ENCODE results near the gene GRID2. TPM values are rescaled to one million over a fixed set of nuclear protein-coding genes. Genes with fewer than 3 reads are reported as not detected.

Gene GRID2
- polyA plus RNA-seq, 3 donors from 2014 or later: not detected

GRCh38 chr4:92953462-92953861 lies 649.7 kb downstream of the GRID2 start:
- no peaks in the 10 kb centered on the region for H3K36me3 Mint-ChIP-seq
- H3K4me1 Mint-ChIP-seq: no peaks in the 10 kb centered on the region
- peaks cover 7 to 33% (median 16%) of the 10 kb centered on the region in 6 donors for H3K9me3 Mint-ChIP-seq
- no peak overlapping the region for H3K27ac Mint-ChIP-seq
- H3K4me3 Mint-ChIP-seq: no peak overlapping the region
- no peak for DNase-seq
- no peaks in the 10 kb centered on the region for H3K27me3 Mint-ChIP-seq (ENCODE audit: low read depth in 3 of 3)

- Mint-ChIP-seq H3K27me3 (ENCODE audit: low read depth in 3 of 3) (no peaks in the 10 kb centered on the region), H3K4me3 (no peak overlapping the region), H3K36me3 (no peaks in the 10 kb centered on the region), H3K27ac (no peak overlapping the region), H3K4me1 (no peaks in the 10 kb centered on the region), H3K9me3 (peaks cover 11 to 79% (median 40%) of the 10 kb centered on the region in 6 donors)
- no peak for DNase-seq
These were observed 658.1 kb downstream of the GRID2 start for GRCh38 chr4:92961881-92962280.

- Mint-ChIP-seq H3K4me3 (no peak overlapping the region), H3K36me3 (no peaks in the 10 kb centered on the region), H3K27me3 (ENCODE audit: low read depth in 3 of 3) (no peaks in the 10 kb centered on the region), H3K9me3 (peaks cover 11 to 76% (median 39%) of the 10 kb centered on the region in 6 donors), H3K4me1 (no peaks in the 10 kb centered on the region), H3K27ac (no peak overlapping the region)
- DNase-seq: no peak
These were observed 659.1 kb downstream of the GRID2 start for GRCh38 chr4:92962831-92963230.

GRCh38 chr4:92968556-92968955 lies 664.8 kb downstream of the GRID2 start:
- H3K4me1 Mint-ChIP-seq: no peaks in the 10 kb centered on the region
- no peak overlapping the region for H3K27ac Mint-ChIP-seq
- H3K9me3 Mint-ChIP-seq: peaks cover 4 to 48% (median 18%) of the 10 kb centered on the region in 6 donors
- H3K4me3 Mint-ChIP-seq: no peak overlapping the region
- peaks cover 0 to 5% (median 0%) of the 10 kb centered on the region in 3 donors for H3K36me3 Mint-ChIP-seq
- DNase-seq: no peak
- no peaks in the 10 kb centered on the region for H3K27me3 Mint-ChIP-seq (ENCODE audit: low read depth in 3 of 3)

- no peaks in the 10 kb centered on the region for H3K4me1 Mint-ChIP-seq
- H3K36me3 Mint-ChIP-seq: peaks cover 0 to 5% (median 0%) of the 10 kb centered on the region in 3 donors
- no peak for DNase-seq
- no peaks in the 10 kb centered on the region for H3K27me3 Mint-ChIP-seq (ENCODE audit: low read depth in 3 of 3)
- no peak overlapping the region for H3K4me3 Mint-ChIP-seq
- H3K9me3 Mint-ChIP-seq: peaks cover 3 to 51% (median 20%) of the 10 kb centered on the region in 6 donors
- no peak overlapping the region for H3K27ac Mint-ChIP-seq
These were observed 665.2 kb downstream of the GRID2 start for GRCh38 chr4:92968996-92969395.

GRCh38 chr4:92969650-92970379 lies 666.0 kb downstream of the GRID2 start:
- Mint-ChIP-seq H3K27me3 (ENCODE audit: low read depth in 3 of 3) (no peaks in the 10 kb centered on the region), H3K4me3 (no peak overlapping the region), H3K9me3 (peaks cover 0 to 47% (median 20%) of the 10 kb centered on the region in 6 donors), H3K4me1 (no peaks in the 10 kb centered on the region), H3K36me3 (peaks cover 0 to 5% (median 0%) of the 10 kb centered on the region in 3 donors), H3K27ac (no peak overlapping the region)
- no peak for DNase-seq

- no peaks in the 10 kb centered on the region for H3K4me1 Mint-ChIP-seq
- peaks cover 0 to 5% (median 0%) of the 10 kb centered on the region in 3 donors for H3K36me3 Mint-ChIP-seq
- no peak overlapping the region for H3K4me3 Mint-ChIP-seq
- H3K27ac Mint-ChIP-seq: no peak overlapping the region
- peaks cover 0 to 41% (median 17%) of the 10 kb centered on the region in 6 donors for H3K9me3 Mint-ChIP-seq
- no peak for DNase-seq
- no peaks in the 10 kb centered on the region for H3K27me3 Mint-ChIP-seq (ENCODE audit: low read depth in 3 of 3)
These were observed 667.2 kb downstream of the GRID2 start for GRCh38 chr4:92970996-92971395.

- no peak overlapping the region for H3K4me3 Mint-ChIP-seq
These were observed 684.5 kb downstream of the GRID2 start for GRCh38 chr4:92988301-92988700.

GRCh38 chr4:92992758-92993157 lies 689.0 kb downstream of the GRID2 start:
- Mint-ChIP-seq H3K9me3 (peaks cover 0 to 23% (median 6%) of the 10 kb centered on the region in 6 donors), H3K36me3 (no peaks in the 10 kb centered on the region), H3K27ac (no peak overlapping the region), H3K4me3 (no peak overlapping the region), H3K4me1 (no peaks in the 10 kb centered on the region), H3K27me3 (ENCODE audit: low read depth in 3 of 3) (no peaks in the 10 kb centered on the region)
- no peak for DNase-seq

More at GRCh38 chr4:92988301-92988700, 684.5 kb downstream of the GRID2 start:
- Mint-ChIP-seq H3K9me3 (peaks cover 0 to 34% (median 11%) of the 10 kb centered on the region in 6 donors), H3K27me3 (ENCODE audit: low read depth in 3 of 3) (no peaks in the 10 kb centered on the region), H3K27ac (no peak overlapping the region), H3K36me3 (no peaks in the 10 kb centered on the region), H3K4me1 (no peaks in the 10 kb centered on the region)
- no peak for DNase-seq

GRCh38 chr4:92994727-92995126 lies 691.0 kb downstream of the GRID2 start:
- DNase-seq: no peak
- Mint-ChIP-seq H3K4me3 (no peak overlapping the region), H3K4me1 (no peaks in the 10 kb centered on the region), H3K27me3 (ENCODE audit: low read depth in 3 of 3) (no peaks in the 10 kb centered on the region), H3K36me3 (no peaks in the 10 kb centered on the region), H3K27ac (no peak overlapping the region), H3K9me3 (peaks cover 0 to 19% (median 8%) of the 10 kb centered on the region in 6 donors)

GRCh38 chr4:92996533-92996932 lies 692.8 kb downstream of the GRID2 start:
- H3K27me3 Mint-ChIP-seq (ENCODE audit: low read depth in 3 of 3): no peaks in the 10 kb centered on the region
- no peaks in the 10 kb centered on the region for H3K4me1 Mint-ChIP-seq
- H3K9me3 Mint-ChIP-seq: peaks cover 0 to 12% (median 8%) of the 10 kb centered on the region in 6 donors
- no peak for DNase-seq
- no peak overlapping the region for H3K4me3 Mint-ChIP-seq
- no peaks in the 10 kb centered on the region for H3K36me3 Mint-ChIP-seq
- no peak overlapping the region for H3K27ac Mint-ChIP-seq

GRCh38 chr4:93000910-93001309 lies 697.1 kb downstream of the GRID2 start:
- Mint-ChIP-seq H3K4me3 (no peak overlapping the region), H3K4me1 (no peaks in the 10 kb centered on the region), H3K36me3 (no peaks in the 10 kb centered on the region), H3K9me3 (peaks cover 2 to 17% (median 7%) of the 10 kb centered on the region in 6 donors), H3K27me3 (ENCODE audit: low read depth in 3 of 3) (no peaks in the 10 kb centered on the region), H3K27ac (no peak overlapping the region)
- DNase-seq: no peak

- H3K4me1 Mint-ChIP-seq: no peaks in the 10 kb centered on the region
- no peak overlapping the region for H3K27ac Mint-ChIP-seq
- peaks cover 2 to 17% (median 7%) of the 10 kb centered on the region in 6 donors for H3K9me3 Mint-ChIP-seq
- no peaks in the 10 kb centered on the region for H3K36me3 Mint-ChIP-seq
- no peak overlapping the region for H3K4me3 Mint-ChIP-seq
- H3K27me3 Mint-ChIP-seq (ENCODE audit: low read depth in 3 of 3): no peaks in the 10 kb centered on the region
- DNase-seq: no peak
These were observed 698.5 kb downstream of the GRID2 start for GRCh38 chr4:93002240-93002639.

GRCh38 chr4:93016350-93016749 lies 712.6 kb downstream of the GRID2 start:
- Mint-ChIP-seq H3K36me3 (peaks cover 0 to 3% (median 0%) of the 10 kb centered on the region in 3 donors), H3K9me3 (peaks cover 6 to 34% (median 18%) of the 10 kb centered on the region in 6 donors), H3K4me3 (no peak overlapping the region), H3K27me3 (ENCODE audit: low read depth in 3 of 3) (peaks cover 0 to 3% (median 0%) of the 10 kb centered on the region in 3 donors), H3K4me1 (no peaks in the 10 kb centered on the region), H3K27ac (no peak overlapping the region)
- no peak for DNase-seq

GRCh38 chr4:93018243-93018642 lies 714.5 kb downstream of the GRID2 start:
- no peak overlapping the region for H3K4me3 Mint-ChIP-seq
- peaks cover 1 to 33% (median 14%) of the 10 kb centered on the region in 6 donors for H3K9me3 Mint-ChIP-seq
- H3K27ac Mint-ChIP-seq: no peak overlapping the region
- DNase-seq: no peak
- peaks cover 0 to 3% (median 0%) of the 10 kb centered on the region in 3 donors for H3K27me3 Mint-ChIP-seq (ENCODE audit: low read depth in 3 of 3)
- no peaks in the 10 kb centered on the region for H3K4me1 Mint-ChIP-seq
- peaks cover 0 to 3% (median 0%) of the 10 kb centered on the region in 3 donors for H3K36me3 Mint-ChIP-seq
